ENCODE data around the gene MTUS2.

Gene MTUS2

GRCh38 chr13:28935104-28935503 is 115.0 kb downstream of the MTUS2 start:
- TF ChIP-seq CTCF (IDR thresholded peaks at IDR 0.05; ENCODE audit: control extremely low read depth, extremely low read depth, low read depth, missing control alignments), result no peak
- DNase-seq (ENCODE audit: extremely low spot score), result no peak
- POLR2A ChIA-PET, result no interaction called here
- CTCF ChIA-PET, result no interaction called here

DNA sequence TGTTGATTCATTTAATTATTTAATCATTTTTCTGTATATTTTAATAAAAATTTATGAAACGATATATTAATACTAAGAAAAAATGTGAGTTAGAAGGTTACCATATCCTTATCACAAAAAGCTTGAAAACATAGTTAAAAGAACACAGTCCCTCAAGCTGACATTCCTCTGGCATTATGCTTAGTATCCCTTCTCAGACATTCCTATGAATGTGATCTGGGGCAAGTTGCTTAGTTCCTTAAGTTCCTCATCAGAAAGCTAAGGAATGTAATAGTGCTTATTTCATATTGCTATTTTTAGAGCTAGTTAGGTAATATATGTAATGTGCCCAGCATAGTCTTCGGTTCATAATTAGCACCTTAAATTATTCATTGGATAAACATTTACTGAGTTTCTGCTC is 122.8 kb downstream of the MTUS2 start:
- CTCF ChIA-PET, result interaction anchor here (1.0 to 1.7 kb wide), 4 partner anchors 9 to 23 kb away, joined by 3 to 8 read pairs (median 3); no protein-coding TSS in a partner anchor
- DNase-seq (ENCODE audit: extremely low spot score), result no peak
- POLR2A ChIA-PET, result no interaction called here
- no peak for TF ChIP-seq CTCF (IDR thresholded peaks at IDR 0.05; ENCODE audit: control extremely low read depth, extremely low read depth, low read depth, missing control alignments)

DNA sequence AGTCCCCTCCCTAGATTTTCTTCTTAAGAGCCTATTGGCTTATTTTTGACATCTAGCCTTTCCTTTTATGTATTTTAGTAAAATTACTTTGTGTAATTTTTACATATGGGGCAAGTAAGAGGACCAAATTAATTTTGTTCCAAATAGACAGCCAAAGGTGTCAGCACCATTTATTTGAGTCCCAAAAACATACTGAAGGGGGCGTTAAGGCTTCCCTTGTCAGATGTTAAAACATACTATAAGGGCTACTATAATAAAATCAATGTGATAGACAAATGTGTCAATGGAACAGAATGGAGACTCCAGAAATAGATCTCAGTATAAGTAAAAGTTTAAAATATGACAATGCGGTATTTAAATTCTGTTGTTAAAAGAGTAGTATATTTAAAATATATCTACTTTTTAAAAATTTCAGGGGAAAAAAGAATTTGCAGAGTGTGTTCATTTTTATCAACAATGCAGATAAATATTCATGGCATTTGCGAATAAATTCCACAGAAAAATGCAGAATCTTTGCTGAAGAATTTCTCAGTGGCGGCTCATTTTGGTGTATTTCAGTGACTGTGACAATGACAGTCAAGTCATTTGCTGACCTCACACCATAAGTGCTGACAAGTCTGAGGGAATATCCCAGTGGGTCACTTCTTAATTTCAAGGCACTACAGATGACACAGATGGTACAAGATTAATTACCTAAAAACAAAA is 133.7 kb downstream of the MTUS2 start:
- CTCF ChIA-PET, result interaction anchor here (1.2 to 1.6 kb wide), 2 partner anchors 11 to 14 kb away, joined by 3 to 7 read pairs; no protein-coding TSS in a partner anchor
- POLR2A ChIA-PET, result no interaction called here
- TF ChIP-seq CTCF (IDR thresholded peaks at IDR 0.05; ENCODE audit: control extremely low read depth, extremely low read depth, low read depth, missing control alignments), result no peak
- DNase-seq (ENCODE audit: extremely low spot score), result no peak

GRCh38 chr13:28954419-28954725 is 134.2 kb downstream of the MTUS2 start:
- TF ChIP-seq CTCF (IDR thresholded peaks at IDR 0.05; ENCODE audit: control extremely low read depth, extremely low read depth, low read depth, missing control alignments), result no peak
- POLR2A ChIA-PET, result no interaction called here
- no peak for DNase-seq (ENCODE audit: extremely low spot score)
- CTCF ChIA-PET, result interaction anchor here (1.2 kb wide), 1 partner anchor 10 kb away, joined by 3 read pairs; no protein-coding TSS in a partner anchor

GRCh38 chr13:28954810-28955209 is 134.7 kb downstream of the MTUS2 start:
- no peak for TF ChIP-seq CTCF (IDR thresholded peaks at IDR 0.05; ENCODE audit: control extremely low read depth, extremely low read depth, low read depth, missing control alignments)
- POLR2A ChIA-PET, result no interaction called here
- DNase-seq (ENCODE audit: extremely low spot score), result no peak
- CTCF ChIA-PET, result interaction anchor here (1.2 kb wide), 1 partner anchor 10 kb away, joined by 3 read pairs; no protein-coding TSS in a partner anchor

GRCh38 chr13:28955264-28955966 is 135.3 kb downstream of the MTUS2 start:
- no peak for DNase-seq (ENCODE audit: extremely low spot score)
- ChIA-PET CTCF (no interaction called here), POLR2A (no interaction called here)
- TF ChIP-seq CTCF (IDR thresholded peaks at IDR 0.05; ENCODE audit: control extremely low read depth, extremely low read depth, low read depth, missing control alignments), result no peak

All from GM10248 (cell line).